Uterus (tissue), 4 donors: ENCODE data around the gene APOL1. TPM values are rescaled to one million over a fixed set of nuclear protein-coding genes. Genes with fewer than 3 reads are reported as not detected.
A peak's percentile ranks its signal among the peaks of the same experiment; 100 is the strongest.
"Not testable (repeated sequence)": the region's sequence is repeated elsewhere in the genome, so short reads cannot be mapped to it uniquely, and the experiment has no call there.

ENCODE experiments used
- DNase-seq, 2 donors: peaks; one replicate each; pipeline ENCODE4 v3.0.0-alpha.2; 2019 to 2020
- H3K27ac ChIP-seq, 2 donors: fragments of 200-600 bp; sonication (generic); 1 replicate in 1 of 2; 2 replicates in 1 of 2; pipeline ENCODE4 v1.5.1; 2016 to 2018
- H3K27me3 ChIP-seq, 2 donors: fragments of 200-600 bp; sonication (generic); one replicate each; pipeline ENCODE4 v1.5.1; 2018 to 2019; ENCODE audit warnings: control low read depth in 1 of 2
- H3K36me3 ChIP-seq, 2 donors: fragments of 200-600 bp; sonication (generic); one replicate each; pipeline ENCODE4 v1.5.1; 2019; ENCODE audit warnings: control low read depth in 1 of 2
- H3K4me1 ChIP-seq, 2 donors: fragments of 200-600 bp; sonication (generic); one replicate each; pipeline ENCODE4 v1.5.1; 2018 to 2019; ENCODE audit warnings: control low read depth in 1 of 2
- H3K4me3 ChIP-seq, 2 donors: fragments of 200-600 bp; sonication (generic); 1 replicate in 1 of 2; 2 replicates in 1 of 2; pipeline ENCODE4 v1.5.1; 2018 to 2019; ENCODE audit warnings: mild to moderate bottlenecking in 1 of 2
- H3K9me3 ChIP-seq, 2 donors: fragments of 200-600 bp; sonication (generic); one replicate each; pipeline ENCODE4 v1.5.1; 2019; ENCODE audit warnings: control low read depth in 1 of 2
- CTCF ChIP-seq, 4 experiments: fragments of 200-600 bp in 2 of 4; fragments of 450-650 bp in 2 of 4; sonication (generic) in 2 of 4; IDR thresholded peaks; one replicate each; pipeline ENCODE4 v1.5.1; 2016 to 2019; ENCODE audit warnings: antibody characterized with exemption in 4 of 4, mild to moderate bottlenecking in 2 of 4, moderate library complexity in 1 of 4
- POLR2A ChIP-seq, 2 donors: fragments of 450-650 bp; IDR thresholded peaks; one replicate each; pipeline ENCODE4 v1.6.1; 2016; ENCODE audit warnings: antibody characterized with exemption in 2 of 2, mild to moderate bottlenecking in 1 of 2, moderate library complexity in 1 of 2
- intact Hi-C: fragments of 100-400 bp; cut with DNase I; formaldehyde crosslinking; loops from one replicate; pipeline ENCODE4 v1.15.1; 2023; ENCODE audit warnings: low total_unique reads
- total RNA-seq, 4 donors: library from RNA; depleted of rRNA in 3 of 4; stranded (reverse); fragments of >200 nt in 3 of 4; gene quantifications; one replicate each; pipeline versions ENCODE4 v1.1.0 to v1.2.4, GENCODE V29; 2014 to 2023
- donor health status: DM: yes; HTN: yes; CAD: no.

Gene APOL1
- total RNA-seq, 4 donors from 2014 or later = 9.8 to 89.7 (median 19.9) TPM

- intact Hi-C loops = no loop called here
- H3K9me3 ChIP-seq = no peaks in the 10 kb centered on the region
- no peak for DNase-seq
- no peaks in the 10 kb centered on the region for H3K4me1 ChIP-seq
- no peak for TF ChIP-seq POLR2A (IDR thresholded peaks at IDR 0.05)
- TF ChIP-seq CTCF (IDR thresholded peaks at IDR 0.05) = no peak
- H3K27ac ChIP-seq = no peak overlapping the region
- no peak overlapping the region for H3K4me3 ChIP-seq
- no peaks in the 10 kb centered on the region for H3K27me3 ChIP-seq
- no peaks in the 10 kb centered on the region for H3K36me3 ChIP-seq
Measured at GRCh38 chr22:36226189-36226588, 26.7 kb upstream of the APOL1 start.

GRCh38 chr22:36227396-36227795, 25.5 kb upstream of the APOL1 start:
- Histone ChIP-seq H3K4me3 (no peak overlapping the region), H3K27me3 (no peaks in the 10 kb centered on the region), H3K4me1 (no peaks in the 10 kb centered on the region), H3K36me3 (no peaks in the 10 kb centered on the region), H3K27ac (no peak overlapping the region), H3K9me3 (no peaks in the 10 kb centered on the region)
- no peak for TF ChIP-seq CTCF (IDR thresholded peaks at IDR 0.05)
- no peak for TF ChIP-seq POLR2A (IDR thresholded peaks at IDR 0.05)
- no peak for DNase-seq
- intact Hi-C loops = no loop called here

- no peaks in the 10 kb centered on the region for H3K36me3 ChIP-seq
- H3K4me1 ChIP-seq = no peaks in the 10 kb centered on the region
- H3K27ac ChIP-seq = no peak overlapping the region
- intact Hi-C loops = no loop called here
- no peaks in the 10 kb centered on the region for H3K9me3 ChIP-seq
- H3K4me3 ChIP-seq = no peak overlapping the region
- no peaks in the 10 kb centered on the region for H3K27me3 ChIP-seq
- no peak for DNase-seq
- TF ChIP-seq POLR2A (IDR thresholded peaks at IDR 0.05) = no peak
- TF ChIP-seq CTCF (IDR thresholded peaks at IDR 0.05) = no peak
Measured at GRCh38 chr22:36227806-36228205, 25.1 kb upstream of the APOL1 start.

GRCh38 chr22:36228369-36228768, 24.6 kb upstream of the APOL1 start:
- DNase-seq, H3K4me1 ChIP-seq, H3K4me3 ChIP-seq, H3K27me3 ChIP-seq, intact Hi-C loops, H3K36me3 ChIP-seq, H3K9me3 ChIP-seq: not testable (repeated sequence)
- peak overlapping the region in 1 of 2 donors; percentile 49 for H3K27ac ChIP-seq

GRCh38 chr22:36228944-36229343, 24.0 kb upstream of the APOL1 start:
- TF ChIP-seq CTCF (IDR thresholded peaks at IDR 0.05) (no peak), POLR2A (IDR thresholded peaks at IDR 0.05) (no peak)
- intact Hi-C loops = no loop called here
- H3K27me3 ChIP-seq = no peaks in the 10 kb centered on the region
- H3K27ac ChIP-seq = peak overlapping the region in 1 of 2 donors; percentile 49
- no peaks in the 10 kb centered on the region for H3K36me3 ChIP-seq
- no peaks in the 10 kb centered on the region for H3K9me3 ChIP-seq
- no peak overlapping the region for H3K4me3 ChIP-seq
- no peaks in the 10 kb centered on the region for H3K4me1 ChIP-seq
- DNase-seq = no peak

GRCh38 chr22:36229649-36230048, 23.3 kb upstream of the APOL1 start:
- H3K4me1 ChIP-seq, H3K27ac ChIP-seq, H3K27me3 ChIP-seq, H3K4me3 ChIP-seq, DNase-seq, H3K36me3 ChIP-seq, H3K9me3 ChIP-seq, intact Hi-C loops: not testable (repeated sequence)

GRCh38 chr22:36231051-36231450, 21.9 kb upstream of the APOL1 start:
- DNase-seq = not testable (repeated sequence)

More at GRCh38 chr22:36231051-36231450, 21.9 kb upstream of the APOL1 start:
- H3K36me3 ChIP-seq, H3K27me3 ChIP-seq, H3K9me3 ChIP-seq, intact Hi-C loops, H3K4me3 ChIP-seq, H3K4me1 ChIP-seq, H3K27ac ChIP-seq: not testable (repeated sequence)
